ENCODE data around the gene HYKK.
"Not testable (repeated sequence)": the region's sequence is repeated elsewhere in the genome, so short reads cannot be mapped to it uniquely, and the experiment has no call there.

HYKK gene

GRCh38 chr15:78506971-78507830 lies at the start of gene HYKK:
Gene HYKK (plus strand): TSS chr15:78507577. CDS start chr15:78513089, 5,512 bp downstream.
- peak; percentile 83 for DNase-seq

- no peak for DNase-seq
Observed at GRCh38 chr15:78460737-78461136, 46.6 kb upstream of the HYKK start.

GRCh38 chr15:78461171-78461888 lies 46.0 kb upstream of the HYKK start:
- no peak for DNase-seq

- no peak for DNase-seq
Observed at GRCh38 chr15:78469031-78469430, 38.3 kb upstream of the HYKK start.

GRCh38 chr15:78477295-78477694 lies 30.1 kb upstream of the HYKK start:
- no peak for DNase-seq

GRCh38 chr15:78479650-78480049 lies 27.7 kb upstream of the HYKK start:
- no peak for DNase-seq

GRCh38 chr15:78481917-78482316 lies 25.5 kb upstream of the HYKK start:
- no peak for DNase-seq

- no peak for DNase-seq
Observed at GRCh38 chr15:78492872-78493271, 14.5 kb upstream of the HYKK start.

GRCh38 chr15:78501857-78502256 lies 5.5 kb upstream of the HYKK start:
- no peak for DNase-seq

- no peak for DNase-seq
Observed at GRCh38 chr15:78502641-78503040, 4.7 kb upstream of the HYKK start.

GRCh38 chr15:78507831-78508160 lies 419 bp downstream of the HYKK start:
- no peak for DNase-seq

- no peak for DNase-seq
Observed at GRCh38 chr15:78508272-78508671, 895 bp downstream of the HYKK start.

- no peak for DNase-seq
Observed at GRCh38 chr15:78509726-78510312, 2.4 kb downstream of the HYKK start.

- not testable (repeated sequence) for DNase-seq
Observed at GRCh38 chr15:78520035-78520434, 12.7 kb downstream of the HYKK start.

- DNase-seq: no peak
Observed at GRCh38 chr15:78524230-78524629, 16.9 kb downstream of the HYKK start.

- no peak for DNase-seq
Observed at GRCh38 chr15:78527325-78527724, 19.9 kb downstream of the HYKK start.

GRCh38 chr15:78533331-78533730 lies 26.0 kb downstream of the HYKK start:
- no peak for DNase-seq

GRCh38 chr15:78536134-78536533 lies 28.8 kb downstream of the HYKK start:
- DNase-seq: no peak

- no peak for DNase-seq
Observed at GRCh38 chr15:78537266-78537905, 30.0 kb downstream of the HYKK start.

- DNase-seq: no peak
Observed at GRCh38 chr15:78538358-78538757, 31.0 kb downstream of the HYKK start.

- DNase-seq: not testable (repeated sequence)
Observed at GRCh38 chr15:78539464-78540140, 32.2 kb downstream of the HYKK start.

GRCh38 chr15:78540141-78540870 lies 32.9 kb downstream of the HYKK start, which contains the start of gene PSMA4:
Gene PSMA4 (plus strand): TSS chr15:78540444. CDS start chr15:78541928, 1,484 bp downstream.
- peak; percentile 95 for DNase-seq

All from stimulated activated CD4-positive, alpha-beta T cell treated with anti-CD3 and anti-CD28 coated beads, Interleukin-4, amount 100 ng/mL, for 24 hours (primary cell).